Coronary artery (tissue), 2 donors: Measurements from ENCODE around the gene GLIPR2.

Experiments
- DNase-seq: peaks from one replicate; pipeline ENCODE4 v3.0.0-alpha.2; 2017; ENCODE audit warnings: low spot score
- H3K27ac ChIP-seq, 2 donors: fragments of 200-600 bp; sonication (generic); one replicate each; pipeline ENCODE4 v1.5.1; 2016 to 2019
- H3K4me3 ChIP-seq: fragments of 200-600 bp; sonication (generic); 2 replicates; pipeline ENCODE4 v1.5.1; 2016; ENCODE audit warnings: mild to moderate bottlenecking, moderate library complexity
- TF ChIP-seq, protein P1 (sequence below): fragments of 200-600 bp; sonication (generic); IDR thresholded peaks from one replicate; pipeline ENCODE4 v1.5.1; 2019; ENCODE audit warnings: antibody characterized with exemption

The GLIPR2 gene

DNA sequence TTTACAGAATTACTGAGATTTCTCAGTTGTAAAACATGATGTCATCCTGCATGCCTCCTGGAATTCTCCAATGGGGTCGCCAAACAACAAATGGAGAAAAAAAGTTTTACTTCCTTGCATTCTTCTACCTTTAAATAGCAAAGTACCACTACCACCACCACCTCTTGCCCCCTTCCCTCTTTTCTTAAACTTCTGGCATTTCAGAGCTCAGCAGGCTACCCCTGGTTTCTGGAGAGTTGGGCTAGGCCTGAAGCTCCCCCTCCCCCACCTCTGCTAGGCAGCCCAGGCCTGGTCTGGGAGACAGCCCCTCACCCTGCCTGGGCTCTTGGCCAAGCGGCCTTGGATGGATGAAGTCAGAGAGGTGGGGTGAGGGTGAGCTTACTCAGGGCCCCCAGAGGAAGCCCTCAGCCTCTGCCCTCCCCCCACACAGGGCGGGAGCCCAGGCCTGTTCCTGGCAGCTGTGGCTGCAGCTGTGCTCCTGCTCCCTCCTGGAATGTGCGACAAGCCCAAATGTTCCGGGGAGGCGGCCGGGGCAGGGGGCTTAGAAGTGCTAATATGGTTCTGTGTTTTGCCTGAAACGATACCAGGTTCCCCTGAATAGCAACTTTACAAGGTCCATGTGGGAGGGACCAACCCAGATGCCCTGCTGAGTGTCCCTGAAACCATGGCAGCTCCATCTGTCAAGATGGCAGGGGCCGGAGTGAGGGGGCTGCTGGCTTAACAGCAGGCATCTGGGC lies 26.7 kb downstream of the GLIPR2 start:
- TF ChIP-seq, protein P1, sequence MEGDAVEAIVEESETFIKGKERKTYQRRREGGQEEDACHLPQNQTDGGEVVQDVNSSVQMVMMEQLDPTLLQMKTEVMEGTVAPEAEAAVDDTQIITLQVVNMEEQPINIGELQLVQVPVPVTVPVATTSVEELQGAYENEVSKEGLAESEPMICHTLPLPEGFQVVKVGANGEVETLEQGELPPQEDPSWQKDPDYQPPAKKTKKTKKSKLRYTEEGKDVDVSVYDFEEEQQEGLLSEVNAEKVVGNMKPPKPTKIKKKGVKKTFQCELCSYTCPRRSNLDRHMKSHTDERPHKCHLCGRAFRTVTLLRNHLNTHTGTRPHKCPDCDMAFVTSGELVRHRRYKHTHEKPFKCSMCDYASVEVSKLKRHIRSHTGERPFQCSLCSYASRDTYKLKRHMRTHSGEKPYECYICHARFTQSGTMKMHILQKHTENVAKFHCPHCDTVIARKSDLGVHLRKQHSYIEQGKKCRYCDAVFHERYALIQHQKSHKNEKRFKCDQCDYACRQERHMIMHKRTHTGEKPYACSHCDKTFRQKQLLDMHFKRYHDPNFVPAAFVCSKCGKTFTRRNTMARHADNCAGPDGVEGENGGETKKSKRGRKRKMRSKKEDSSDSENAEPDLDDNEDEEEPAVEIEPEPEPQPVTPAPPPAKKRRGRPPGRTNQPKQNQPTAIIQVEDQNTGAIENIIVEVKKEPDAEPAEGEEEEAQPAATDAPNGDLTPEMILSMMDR = no peak
- H3K27ac ChIP-seq = peak overlapping the region; percentile 61 to 86
- no peak overlapping the region for H3K4me3 ChIP-seq
- DNase-seq = no peak

DNA sequence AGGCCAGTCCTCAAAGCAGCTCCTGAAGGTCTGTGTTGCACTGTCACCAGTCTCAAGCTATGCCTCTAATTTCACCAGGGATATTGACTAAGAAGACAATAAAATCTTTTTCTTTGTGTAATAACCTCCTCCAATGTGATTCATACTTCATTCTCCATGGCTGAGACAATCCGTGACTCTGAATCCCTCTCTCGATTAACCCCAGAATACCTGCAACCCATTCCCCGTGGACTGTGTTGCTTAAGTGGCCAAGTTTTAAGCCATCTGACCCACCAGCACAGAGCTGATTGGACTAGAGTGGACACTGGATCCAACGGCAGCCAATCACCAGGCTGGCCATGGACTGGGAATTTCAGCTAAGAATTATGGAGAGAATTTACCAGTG lies 27.2 kb downstream of the GLIPR2 start:
- Histone ChIP-seq H3K4me3 (no peak overlapping the region), H3K27ac (peak overlapping the region; percentile 61 to 86)
- TF ChIP-seq, protein P1 = no peak
- no peak for DNase-seq

DNA sequence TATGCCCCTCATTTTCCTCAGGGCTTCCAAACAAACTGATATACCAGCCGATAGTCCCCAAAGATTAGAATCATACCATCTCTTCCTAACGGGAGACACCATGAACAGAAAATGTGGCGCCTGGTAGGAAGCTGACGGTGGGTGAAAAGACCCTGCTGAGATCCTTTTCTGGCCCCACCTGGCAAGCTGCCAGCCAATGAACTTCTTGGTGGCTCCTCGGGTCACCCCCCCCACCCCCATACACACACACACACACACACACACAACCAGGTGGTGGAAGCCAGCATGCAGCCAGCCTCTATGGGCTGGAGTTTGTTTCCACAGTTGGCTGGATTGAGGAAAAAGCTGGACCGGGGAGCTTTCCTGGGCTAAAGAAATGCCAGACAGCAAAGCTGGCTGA lies 27.8 kb downstream of the GLIPR2 start:
- Histone ChIP-seq H3K27ac (peak overlapping the region in 1 of 2 donors; percentile 86), H3K4me3 (no peak overlapping the region)
- no peak for DNase-seq
- TF ChIP-seq, protein P1 = no peak

DNA sequence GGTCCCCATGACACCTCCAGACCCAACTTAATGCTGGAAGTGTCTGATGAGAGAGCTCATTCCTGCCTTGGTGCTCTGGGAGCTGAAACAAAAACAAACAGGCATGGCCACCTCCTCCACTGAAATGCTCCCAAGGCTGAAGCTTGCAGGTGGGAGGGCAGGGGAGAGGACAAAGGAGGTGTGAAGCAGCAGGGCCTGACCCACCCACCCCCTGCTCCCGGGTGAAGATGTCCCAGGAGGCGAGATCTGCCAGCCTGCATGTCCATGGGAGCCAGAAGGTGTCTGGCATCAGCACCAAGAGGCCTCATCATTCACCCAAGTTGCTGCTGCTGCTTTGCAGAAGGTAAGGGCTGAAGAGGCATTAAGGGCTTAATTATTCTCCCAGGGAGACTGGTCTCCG lies 28.5 kb downstream of the GLIPR2 start:
- TF ChIP-seq, protein P1 = no peak
- Histone ChIP-seq H3K27ac (peak overlapping the region in 1 of 2 donors; percentile 86), H3K4me3 (no peak overlapping the region)
- no peak for DNase-seq

DNA sequence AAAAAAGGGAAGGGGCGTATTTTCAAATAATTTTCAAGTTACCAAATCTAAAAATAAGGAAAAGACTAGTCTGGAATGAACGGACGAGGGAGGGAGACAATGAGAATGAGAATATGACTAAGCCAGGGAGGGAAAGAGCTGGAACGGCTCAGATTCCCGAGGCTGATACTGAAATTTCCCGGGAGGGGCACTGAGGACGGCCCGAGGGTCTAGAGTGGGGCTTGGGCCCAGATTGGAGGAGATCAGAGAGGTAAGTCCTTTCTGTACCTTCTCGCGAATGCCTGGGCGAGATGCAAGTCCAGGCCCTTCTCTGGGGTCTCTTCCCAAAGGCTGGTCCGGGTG lies 29.3 kb downstream of the GLIPR2 start:
- H3K4me3 ChIP-seq = peak overlapping the region; percentile 67
- DNase-seq = no peak
- TF ChIP-seq, protein P1 = no peak
- H3K27ac ChIP-seq = peak overlapping the region; percentile 44 to 79

DNA sequence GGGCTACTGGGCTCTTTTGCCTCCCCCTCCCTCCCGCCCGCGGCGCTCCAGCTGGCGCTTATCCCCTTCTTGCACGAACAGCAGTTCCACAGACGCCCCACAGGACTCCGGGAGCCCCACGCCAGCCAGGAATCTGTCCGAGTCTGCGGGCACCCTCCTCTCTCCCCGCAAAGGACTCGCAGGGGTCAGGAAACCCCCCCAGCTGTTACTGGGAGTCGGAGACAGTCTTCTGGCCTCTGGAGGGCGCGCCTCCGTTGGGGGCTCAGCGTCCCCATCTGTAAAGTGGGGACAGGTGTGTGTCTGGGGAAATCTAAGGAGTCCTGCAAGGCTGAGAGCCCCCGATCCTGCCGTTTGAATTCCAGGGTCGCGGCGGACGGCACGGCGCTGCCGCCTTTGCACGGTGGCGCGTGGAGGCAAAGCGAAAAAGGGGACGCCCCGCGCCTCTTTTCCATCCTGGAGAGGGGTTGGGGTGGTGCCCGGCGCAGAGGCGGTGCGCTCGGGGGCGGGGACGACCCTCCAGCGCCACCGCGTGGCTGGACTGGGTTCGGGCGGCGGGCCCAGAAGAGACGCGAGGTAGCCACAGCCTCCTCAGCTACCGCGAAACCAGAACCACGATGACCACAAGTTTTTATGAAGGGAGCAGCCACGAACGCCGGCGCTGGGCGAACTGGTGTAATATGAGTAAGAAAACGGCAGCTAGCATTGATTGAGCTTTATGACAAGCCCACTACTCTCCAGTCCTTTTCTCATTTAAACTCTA lies 29.8 kb downstream of the GLIPR2 start:
- Histone ChIP-seq H3K27ac (peak overlapping the region; percentile 44 to 79), H3K4me3 (peak overlapping the region; percentile 67)
- TF ChIP-seq, protein P1 = peak; percentile 86
- peak; percentile 86 for DNase-seq

DNA sequence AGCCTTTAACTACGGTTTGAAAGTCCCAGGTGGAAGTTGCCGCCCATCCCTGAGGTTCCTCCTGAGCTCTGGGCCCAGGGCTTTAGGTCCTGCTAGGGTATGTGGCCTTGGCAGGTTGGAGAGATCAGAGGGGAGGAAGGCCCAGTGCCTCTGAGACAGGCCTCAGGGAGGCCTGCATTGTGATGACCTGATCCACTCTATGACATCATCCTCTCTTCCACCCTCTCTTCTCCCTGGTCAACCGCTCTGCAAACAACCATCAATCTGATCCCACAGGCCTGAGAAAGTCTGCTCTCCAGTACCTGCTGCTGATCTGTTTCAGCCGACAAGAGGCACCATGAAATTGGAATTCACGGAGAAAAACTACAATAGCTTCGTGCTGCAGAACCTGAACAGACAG lies 32.6 kb downstream of the GLIPR2 start, which contains the start of gene CCIN:
Gene CCIN (plus strand): TSS at position 223 of the 400 bp plus-strand sequence. CDS start 115 bp downstream, at position 338.
- TF ChIP-seq, protein P1 = no peak

More for the DNA sequence above, 32.6 kb downstream of the GLIPR2 start, which contains the start of gene CCIN:
- Histone ChIP-seq H3K4me3 (no peak within 1 kb of the TSS), H3K27ac (no peak within 1 kb of the TSS)
- DNase-seq = no peak
